Ecto neural progenitor cell (in vitro differentiated cells): ENCODE measurements around the gene RPL10.

ENCODE experiments used
- DNase-seq: peaks from one replicate; pipeline ENCODE4 v3.0.0-alpha.2; 2018; ENCODE audit warnings: low spot score

Gene RPL10

GRCh38 chrX:154449618-154450017 is 51.4 kb downstream of the RPL10 start:
- DNase-seq: no peak

DNA sequence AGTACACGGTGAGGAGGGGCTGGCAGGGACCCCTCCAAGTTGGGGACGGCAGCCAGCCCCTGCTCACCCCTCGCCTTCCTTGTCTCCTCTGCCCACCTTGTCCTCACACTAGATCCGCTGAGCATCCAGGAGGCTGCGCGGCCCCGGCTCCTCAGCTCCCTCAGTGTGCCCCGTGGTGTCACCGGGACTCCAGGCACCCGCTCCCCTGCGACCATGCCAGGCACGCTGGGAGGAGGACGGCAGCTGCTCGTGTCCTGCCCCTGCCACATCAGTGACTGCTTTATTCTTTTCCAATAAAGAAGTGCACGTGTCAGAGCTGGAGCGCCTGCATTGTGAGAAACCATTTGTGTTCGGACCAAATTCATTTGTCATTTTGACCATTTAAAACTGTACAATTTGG is 52.1 kb downstream of the RPL10 start:
- DNase-seq: no peak
